K562 (cell line): ENCODE measurements around the gene PLA2G3. TPM values are rescaled to one million over a fixed set of nuclear protein-coding genes. Genes with fewer than 3 reads are reported as not detected.

Experiments
- ARID1B ChIP-seq: fragments of 450-650 bp; IDR thresholded peaks from 2 replicates; pipeline ENCODE4 v1.6.1; 2016; ENCODE audit warnings: antibody characterized with exemption, mild to moderate bottlenecking, inconsistent platforms
- BRF1 ChIP-seq: IDR thresholded peaks from 3 replicates; pipeline ENCODE4 v1.6.1; 2011; ENCODE audit warnings: borderline replicate concordance, mild to moderate bottlenecking; ENCODE audit not compliant: insufficient read length; ENCODE audit errors: extremely low read depth
- CTCF ChIP-seq, 3 experiments: IDR thresholded peaks in 2 of 3; conservative IDR thresholded peaks in 1 of 3; 2 replicates each; pipeline ENCODE4 v1.5.1; 2011 to 2012; ENCODE audit warnings: low read length in 3 of 3, mild to moderate bottlenecking in 3 of 3, control low read depth in 2 of 3, improper control_type of control experiment in 1 of 3, inconsistent platforms in 1 of 3, low read depth in 1 of 3, mixed read lengths in 1 of 3, moderate library complexity in 1 of 3; ENCODE audit not compliant: insufficient read depth in 2 of 3
- FUS ChIP-seq: fragments of 200-400 bp; formaldehyde crosslinking; optimal IDR thresholded peaks from 2 replicates; pipeline ENCODE3; 2017; ENCODE audit warnings: low read depth, low read length
- HDAC3 ChIP-seq: fragments of 450-650 bp; IDR thresholded peaks from 2 replicates; pipeline ENCODE4 v1.6.1; 2018; ENCODE audit warnings: borderline replicate concordance, mild to moderate bottlenecking, moderate library complexity; ENCODE audit not compliant: partially characterized antibody
- NR2C1 ChIP-seq, 2 experiments: fragments of 450-650 bp; IDR thresholded peaks; 2 replicates each; pipeline ENCODE4 v1.6.1; 2017; ENCODE audit warnings: mild to moderate bottlenecking in 2 of 2, antibody characterized with exemption in 1 of 2, inconsistent platforms in 1 of 2, missing compliant biosample characterization in 1 of 2, missing genetic modification characterization in 1 of 2
- NR2F6 ChIP-seq: fragments of 450-650 bp; formaldehyde crosslinking; IDR thresholded peaks from 2 replicates; pipeline ENCODE4 v1.4.0; 2020; ENCODE audit warnings: mild to moderate bottlenecking
- NR4A1 ChIP-seq, 2 experiments: fragments of 250-450 bp in 1 of 2; fragments of 450-650 bp in 1 of 2; sonication (Bioruptor Pico) in 1 of 2; IDR thresholded peaks; 2 replicates each; pipeline versions ENCODE4 v1.4.0 to v1.6.1; 2016 to 2020; ENCODE audit warnings: mild to moderate bottlenecking in 2 of 2, missing compliant biosample characterization in 1 of 2, missing genetic modification characterization in 1 of 2, moderate library complexity in 1 of 2
- NRF1 ChIP-seq, 2 experiments: fragments of 450-650 bp; IDR thresholded peaks in 1 of 2; conservative IDR thresholded peaks in 1 of 2; 2 replicates each; pipeline ENCODE4 v1.6.1; 2014; ENCODE audit warnings: mild to moderate bottlenecking in 2 of 2
- PKNOX1 ChIP-seq: fragments of 450-650 bp; IDR thresholded peaks from 2 replicates; pipeline ENCODE4 v1.6.1; 2016
- SIN3B ChIP-seq: fragments of 450-650 bp; IDR thresholded peaks from 2 replicates; pipeline ENCODE4 v1.6.1; 2017; ENCODE audit warnings: low read depth, mild to moderate bottlenecking, moderate library complexity
- TFAM ChIP-seq: fragments of 250-450 bp; sonication (Bioruptor Pico); conservative IDR thresholded peaks from 2 replicates; pipeline ENCODE4 v1.5.0; 2021; ENCODE audit warnings: mild to moderate bottlenecking, moderate library complexity
- YY1 ChIP-seq, 3 experiments: IDR thresholded peaks; 2 replicates each; pipeline ENCODE4 v1.6.1; 2011; ENCODE audit warnings: low read length in 2 of 3, mild to moderate bottlenecking in 2 of 3, moderate library complexity in 2 of 3, borderline replicate concordance in 1 of 3, control low read depth in 1 of 3, low read depth in 1 of 3; ENCODE audit not compliant: insufficient read depth in 3 of 3, insufficient replicate concordance in 2 of 3, control insufficient read depth in 1 of 3, insufficient read length in 1 of 3; ENCODE audit errors: extremely low read depth in 1 of 3
- ZBTB7A ChIP-seq: IDR thresholded peaks from 2 replicates; pipeline ENCODE4 v1.6.1; 2011; ENCODE audit warnings: low read depth, mild to moderate bottlenecking, low read length, moderate library complexity, borderline replicate concordance; ENCODE audit not compliant: control insufficient read depth
- ZFP91 ChIP-seq: sonication (generic); formaldehyde crosslinking; IDR thresholded peaks from 2 replicates; pipeline ENCODE4 v1.8.0; 2022; ENCODE audit warnings: mild to moderate bottlenecking, missing genetic modification reagents
- ZNF124 ChIP-seq: sonication (generic); formaldehyde crosslinking; IDR thresholded peaks from 2 replicates; pipeline ENCODE4 v1.8.1; 2022; ENCODE audit warnings: missing genetic modification reagents
- ZNF23 ChIP-seq: fragments of 250-450 bp; sonication (Bioruptor Pico); IDR thresholded peaks from 2 replicates; pipeline ENCODE4 v1.4.0; 2020; ENCODE audit warnings: mild to moderate bottlenecking
- ZNF347 ChIP-seq: fragments of 450-650 bp; formaldehyde crosslinking; IDR thresholded peaks from 2 replicates; pipeline ENCODE4 v1.4.0; 2020; ENCODE audit warnings: low read depth, mild to moderate bottlenecking, moderate library complexity
- ZNF639 ChIP-seq, 2 experiments: fragments of 200-800 bp in 1 of 2; sonication (Bioruptor generic) in 1 of 2; sonication (generic) in 1 of 2; formaldehyde crosslinking in 1 of 2; IDR thresholded peaks in 1 of 2; conservative IDR thresholded peaks in 1 of 2; 2 replicates each; pipeline versions ENCODE4 v1.5.0 to v1.6.1; 2016 to 2020; ENCODE audit warnings: missing compliant biosample characterization in 1 of 2, missing genetic modification characterization in 1 of 2, missing genetic modification reagents in 1 of 2
- ZNF76 ChIP-seq: fragments of 250-450 bp; sonication (Bioruptor Pico); IDR thresholded peaks from 2 replicates; pipeline ENCODE4 v1.4.0; 2020; ENCODE audit warnings: mild to moderate bottlenecking, moderate library complexity, borderline replicate concordance
- polyA plus RNA-seq, 8 experiments: library from polyadenylated mRNA; depleted of rRNA in 4 of 8; stranded (reverse) in 5 of 8; unstranded in 3 of 8; fragments of >200 nt; fragmentation: Nextera tagmentation in 2 of 8; fragmentation: Illumina TruSeq in 1 of 8; extraction: Ambion mirVana in 2 of 8; extraction: Trizol in 1 of 8; gene quantifications; 2 replicates each; pipeline versions ENCODE4 v1.2.1 to v1.2.3, GENCODE V29; 2011 to 2014; ENCODE audit warnings: inconsistent platforms in 1 of 8, missing spikeins in 1 of 8
- total RNA-seq, 7 experiments: library from RNA; depleted of rRNA in 6 of 7; stranded (reverse); fragments of >200 nt in 6 of 7; fragmentation: Illumina TruSeq in 2 of 7; extraction: Trizol in 2 of 7; gene quantifications; 2 replicates each; pipeline versions ENCODE4 v1.2.1 to v1.2.3, GENCODE V29; 2011 to 2021; ENCODE audit warnings: low replicate concordance in 1 of 7

Gene PLA2G3
- total and polyA plus RNA-seq, 9 of the 15 experiments (the other 6 are each of a cell fraction or from before 2014, with no cell fraction given): 0.18 to 1.4 (median 0.64) TPM

GRCh38 chr22:31098632-31099110, 41.6 kb downstream of the PLA2G3 start (continued):
- TF ChIP-seq ZNF639 (CRISPR knock-in tag; conservative IDR thresholded peaks at IDR 0.05 in 1 of 2, IDR thresholded peaks at IDR 0.05 in 1 of 2) (no peak), NRF1 (conservative IDR thresholded peaks at IDR 0.05 in 1 of 2, IDR thresholded peaks at IDR 0.05 in 1 of 2) (0 out of 4 replicates have a peak, but pooled peaks of 1 of the 2 experiments have one; percentile 22), TFAM (CRISPR knock-in tag) (no peak), ARID1B (no peak), SIN3B (no peak), PKNOX1 (0 out of 2 replicates have a peak, but pooled peaks have one; percentile 9), FUS (no peak), ZNF124 (CRISPR knock-in tag) (no peak), NR2C1 (IDR thresholded peaks at IDR 0.05) (no peak), NR2C1 (tag; IDR thresholded peaks at IDR 0.05) (no peak), HDAC3 (no peak), ZNF347 (CRISPR knock-in tag) (no peak), BRF1 (no peak), NR2F6 (CRISPR knock-in tag) (no peak), YY1 (IDR thresholded peaks at IDR 0.05; ENCODE audit: borderline replicate concordance in 1 of 3, control insufficient read depth in 1 of 3, extremely low read depth in 1 of 3, insufficient read depth in 3 of 3, insufficient read length in 1 of 3, insufficient replicate concordance in 2 of 3, low read depth in 1 of 3, low read length in 2 of 3) (peak in 1 of 3 experiments; percentile 10), ZNF76 (no peak), ZNF23 (CRISPR knock-in tag) (no peak), CTCF (IDR thresholded peaks at IDR 0.05 in 2 of 3, conservative IDR thresholded peaks at IDR 0.05 in 1 of 3; ENCODE audit: insufficient read depth in 2 of 3, low read depth in 1 of 3, low read length in 3 of 3) (0 out of 6 replicates have a peak, but pooled peaks of 1 of the 3 experiments have one; percentile 1), NR4A1 (CRISPR knock-in tag; IDR thresholded peaks at IDR 0.05) (no peak), NR4A1 (tag; IDR thresholded peaks at IDR 0.05) (no peak), ZBTB7A (peak; percentile 22; the same call in 1 of the 2 replicates), ZFP91 (CRISPR knock-in tag) (no peak)
